Skeletal muscle satellite cell (primary cell): ENCODE data around the gene ZNF674. TPM values are rescaled to one million over a fixed set of nuclear protein-coding genes. Genes with fewer than 3 reads are reported as not detected.
"Not testable (repeated sequence)": the region's sequence is repeated elsewhere in the genome, so short reads cannot be mapped to it uniquely, and the experiment has no call there.

ENCODE experiments used
- H3K27me3 ChIP-seq: 2 replicates; pipeline ENCODE4 v1.7.0; 2013; ENCODE audit warnings: low read length; ENCODE audit not compliant: control insufficient read depth, insufficient read depth
- H3K36me3 ChIP-seq: 2 replicates; pipeline ENCODE4 v1.7.0; 2013; ENCODE audit warnings: mild to moderate bottlenecking, control low read depth, low read length; ENCODE audit not compliant: insufficient read depth
- H3K4me1 ChIP-seq: 2 replicates; pipeline ENCODE4 v1.7.0; 2013; ENCODE audit warnings: low read length; ENCODE audit not compliant: control insufficient read depth, insufficient read depth
- H3K4me2 ChIP-seq: 2 replicates; pipeline ENCODE4 v1.7.0; 2013; ENCODE audit warnings: mild to moderate bottlenecking, low read length
- H3K4me3 ChIP-seq: 2 replicates; pipeline ENCODE4 v1.7.0; 2013; ENCODE audit warnings: low read length
- H3K9ac ChIP-seq: 2 replicates; pipeline ENCODE4 v1.7.0; 2013; ENCODE audit warnings: mild to moderate bottlenecking, low read depth, low read length, moderate library complexity
- H3K9me3 ChIP-seq: replicated peaks from 2 replicates; pipeline ENCODE4 v1.7.0; 2013; ENCODE audit warnings: mild to moderate bottlenecking, control low read depth, low read length
- small RNA-seq: library from RNA; depleted of rRNA; stranded (forward); fragments of <200 nt; gene quantifications from one replicate; pipeline ENCODE3, GENCODE V24; 2012

ZNF674 gene

DNA sequence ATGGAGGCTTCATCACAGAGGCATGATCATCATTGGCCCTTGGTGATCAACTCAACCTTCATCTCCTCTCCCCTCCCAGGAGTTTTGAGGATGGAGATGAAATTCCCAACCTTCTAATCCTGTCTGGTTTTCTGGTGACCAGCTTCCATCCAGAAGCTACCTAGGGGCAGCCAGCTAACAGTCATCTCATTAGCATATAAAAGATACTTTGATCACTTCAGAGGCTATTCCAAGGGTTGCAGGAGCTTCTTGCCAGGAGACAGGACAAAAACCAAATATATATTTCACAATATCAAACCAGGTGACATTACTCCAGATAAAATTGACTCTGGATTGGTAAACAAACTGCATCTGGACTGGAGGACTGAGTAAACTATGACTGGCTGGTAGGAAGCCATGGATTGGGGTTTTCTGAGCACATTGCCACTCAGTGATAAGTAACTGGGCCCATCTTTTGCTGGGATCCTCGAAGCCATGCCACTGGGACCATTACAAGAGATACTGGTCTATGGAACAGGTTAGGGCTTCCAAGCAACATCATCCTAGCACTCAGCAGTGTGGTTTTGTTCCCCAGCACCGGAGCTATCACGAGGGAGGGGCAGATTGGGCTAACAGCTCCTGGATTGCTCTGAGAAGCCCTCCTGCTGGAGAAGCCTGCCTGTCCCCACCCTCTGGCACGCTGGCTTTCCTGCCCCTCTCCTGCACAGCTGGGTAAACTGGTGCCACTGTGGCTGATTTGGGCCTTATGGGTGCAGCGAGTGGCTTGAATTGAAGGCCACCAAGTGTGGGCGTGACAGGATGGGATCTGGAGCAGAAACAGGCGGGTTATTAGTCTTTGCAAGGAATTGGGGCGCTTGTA lies 84.2 kb downstream of the ZNF674 start:
- not testable (repeated sequence) for H3K27me3 ChIP-seq, H3K36me3 ChIP-seq, H3K4me3 ChIP-seq, H3K4me1 ChIP-seq, H3K9ac ChIP-seq, H3K9me3 ChIP-seq, H3K4me2 ChIP-seq

DNA sequence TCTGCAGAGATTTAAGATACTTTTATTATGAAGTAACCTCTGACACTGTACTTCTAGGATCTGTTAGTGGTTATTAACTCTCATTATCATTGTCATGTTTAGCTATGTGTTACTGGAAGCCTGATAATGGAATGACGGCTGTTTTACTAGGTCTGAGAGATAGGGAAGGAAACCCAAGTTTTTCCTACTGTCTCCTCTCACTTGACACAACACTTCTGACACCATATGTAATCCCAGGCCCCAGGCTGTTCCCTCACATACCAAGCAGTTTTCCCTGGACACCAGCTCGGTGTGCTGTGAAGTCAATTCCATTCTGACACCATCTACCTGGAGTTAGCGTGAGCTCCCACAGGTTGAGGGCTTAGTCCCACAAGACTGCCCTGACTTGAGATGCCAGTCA lies 85.6 kb downstream of the ZNF674 start:
- no peak overlapping the region for H3K4me3 ChIP-seq
- H3K36me3 ChIP-seq = peaks cover 10% of the 10 kb centered on the region
- H3K9me3 ChIP-seq = no peaks in the 10 kb centered on the region
- H3K4me1 ChIP-seq = no peaks in the 10 kb centered on the region
- no peaks in the 10 kb centered on the region for H3K27me3 ChIP-seq
- no peak overlapping the region for H3K4me2 ChIP-seq
- H3K9ac ChIP-seq = no peak overlapping the region

DNA sequence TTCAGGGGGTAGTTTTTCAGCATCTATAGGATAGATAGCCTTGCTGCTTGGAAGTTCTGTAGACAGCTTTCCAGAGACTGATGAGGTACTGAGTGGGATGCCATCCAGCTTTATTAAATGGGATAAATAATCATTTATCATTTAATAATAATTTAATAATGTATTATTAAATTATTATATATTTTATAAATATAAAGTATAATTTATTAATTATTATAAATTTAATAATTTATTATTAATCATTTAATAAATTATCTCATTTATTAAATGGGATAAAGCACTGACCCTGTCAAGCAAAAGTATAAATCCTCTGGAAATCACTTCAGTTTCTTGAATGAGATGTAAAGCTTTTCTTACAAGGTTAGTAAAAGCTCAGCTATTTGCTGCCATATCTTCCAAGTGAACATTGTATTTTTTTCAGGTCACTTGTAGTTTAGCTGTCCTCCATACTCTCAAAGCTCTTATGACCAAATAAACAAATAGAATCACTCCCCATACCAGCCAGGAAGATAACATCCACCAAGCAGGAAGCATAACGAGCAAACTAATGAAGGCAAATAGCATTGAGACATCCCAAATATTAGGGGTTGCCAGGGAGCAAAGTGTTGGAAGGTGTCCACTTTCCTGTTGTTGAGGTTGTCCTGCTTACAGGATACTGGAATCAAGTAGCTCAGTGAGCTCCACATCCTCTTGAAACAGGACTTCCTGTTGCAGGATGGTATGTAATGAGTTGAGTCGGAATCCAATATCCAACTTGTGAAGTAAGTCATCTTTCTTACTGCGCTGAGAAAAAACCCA lies 88.9 kb downstream of the ZNF674 start:
- H3K4me3 ChIP-seq = no peak overlapping the region
- no peaks in the 10 kb centered on the region for H3K4me1 ChIP-seq
- H3K27me3 ChIP-seq = no peaks in the 10 kb centered on the region
- peaks cover 5% of the 10 kb centered on the region for H3K36me3 ChIP-seq
- H3K9me3 ChIP-seq = no peaks in the 10 kb centered on the region
- no peak overlapping the region for H3K9ac ChIP-seq
- H3K4me2 ChIP-seq = no peak overlapping the region

Small RNA genes lying within 50 kb of the gene (small RNA-seq; reads per million reads assigned to genes)
- gene RF00017 = not detected
- gene RNU6-50P = not detected
